ENCODE results near the gene BMPR2.

DNA sequence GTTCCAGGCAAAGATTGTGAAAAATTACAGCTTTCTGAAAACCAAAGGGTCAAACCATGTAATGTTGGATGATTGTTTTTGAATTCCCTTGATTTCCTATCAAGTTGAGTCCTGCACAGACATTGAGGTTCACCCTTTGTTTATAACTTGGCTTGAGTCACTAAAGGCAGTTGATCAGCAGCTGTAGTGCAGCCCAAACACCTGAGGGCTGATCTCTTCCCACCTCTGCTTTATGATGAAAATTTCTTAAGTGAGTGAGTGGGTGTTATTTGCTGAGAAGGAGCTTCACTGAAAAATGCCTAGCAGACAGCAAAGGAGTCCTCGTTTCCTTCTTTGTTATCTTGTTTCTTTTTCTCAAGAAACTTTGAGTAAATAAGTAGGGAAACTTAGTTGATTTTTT, 31.9 kb upstream of the BMPR2 start:
- TF ChIP-seq, protein P1, sequence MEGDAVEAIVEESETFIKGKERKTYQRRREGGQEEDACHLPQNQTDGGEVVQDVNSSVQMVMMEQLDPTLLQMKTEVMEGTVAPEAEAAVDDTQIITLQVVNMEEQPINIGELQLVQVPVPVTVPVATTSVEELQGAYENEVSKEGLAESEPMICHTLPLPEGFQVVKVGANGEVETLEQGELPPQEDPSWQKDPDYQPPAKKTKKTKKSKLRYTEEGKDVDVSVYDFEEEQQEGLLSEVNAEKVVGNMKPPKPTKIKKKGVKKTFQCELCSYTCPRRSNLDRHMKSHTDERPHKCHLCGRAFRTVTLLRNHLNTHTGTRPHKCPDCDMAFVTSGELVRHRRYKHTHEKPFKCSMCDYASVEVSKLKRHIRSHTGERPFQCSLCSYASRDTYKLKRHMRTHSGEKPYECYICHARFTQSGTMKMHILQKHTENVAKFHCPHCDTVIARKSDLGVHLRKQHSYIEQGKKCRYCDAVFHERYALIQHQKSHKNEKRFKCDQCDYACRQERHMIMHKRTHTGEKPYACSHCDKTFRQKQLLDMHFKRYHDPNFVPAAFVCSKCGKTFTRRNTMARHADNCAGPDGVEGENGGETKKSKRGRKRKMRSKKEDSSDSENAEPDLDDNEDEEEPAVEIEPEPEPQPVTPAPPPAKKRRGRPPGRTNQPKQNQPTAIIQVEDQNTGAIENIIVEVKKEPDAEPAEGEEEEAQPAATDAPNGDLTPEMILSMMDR (IDR thresholded peaks at IDR 0.05; ENCODE audit: low read depth, low read length, missing input control) = no peak
- TF ChIP-seq YY1 (IDR thresholded peaks at IDR 0.05) = no peak
- TF ChIP-seq, protein P2, sequence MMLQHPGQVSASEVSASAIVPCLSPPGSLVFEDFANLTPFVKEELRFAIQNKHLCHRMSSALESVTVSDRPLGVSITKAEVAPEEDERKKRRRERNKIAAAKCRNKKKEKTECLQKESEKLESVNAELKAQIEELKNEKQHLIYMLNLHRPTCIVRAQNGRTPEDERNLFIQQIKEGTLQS (IDR thresholded peaks at IDR 0.05) = no peak
- TF ChIP-seq, protein P3, sequence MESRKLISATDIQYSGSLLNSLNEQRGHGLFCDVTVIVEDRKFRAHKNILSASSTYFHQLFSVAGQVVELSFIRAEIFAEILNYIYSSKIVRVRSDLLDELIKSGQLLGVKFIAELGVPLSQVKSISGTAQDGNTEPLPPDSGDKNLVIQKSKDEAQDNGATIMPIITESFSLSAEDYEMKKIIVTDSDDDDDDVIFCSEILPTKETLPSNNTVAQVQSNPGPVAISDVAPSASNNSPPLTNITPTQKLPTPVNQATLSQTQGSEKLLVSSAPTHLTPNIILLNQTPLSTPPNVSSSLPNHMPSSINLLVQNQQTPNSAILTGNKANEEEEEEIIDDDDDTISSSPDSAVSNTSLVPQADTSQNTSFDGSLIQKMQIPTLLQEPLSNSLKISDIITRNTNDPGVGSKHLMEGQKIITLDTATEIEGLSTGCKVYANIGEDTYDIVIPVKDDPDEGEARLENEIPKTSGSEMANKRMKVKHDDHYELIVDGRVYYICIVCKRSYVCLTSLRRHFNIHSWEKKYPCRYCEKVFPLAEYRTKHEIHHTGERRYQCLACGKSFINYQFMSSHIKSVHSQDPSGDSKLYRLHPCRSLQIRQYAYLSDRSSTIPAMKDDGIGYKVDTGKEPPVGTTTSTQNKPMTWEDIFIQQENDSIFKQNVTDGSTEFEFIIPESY (IDR thresholded peaks at IDR 0.05) = no peak

All from liver (tissue), 3 donors.